ENCODE results near the gene TBC1D17. TPM values are rescaled to one million over a fixed set of nuclear protein-coding genes. Genes with fewer than 3 reads are reported as not detected.
A peak's percentile ranks its signal among the peaks of the same experiment; 100 is the strongest.
"Not testable (repeated sequence)": the region's sequence is repeated elsewhere in the genome, so short reads cannot be mapped to it uniquely, and the experiment has no call there.

The TBC1D17 gene
- total RNA-seq, 2 donors from 2014 or later: 40.7 to 47.3 TPM

DNA sequence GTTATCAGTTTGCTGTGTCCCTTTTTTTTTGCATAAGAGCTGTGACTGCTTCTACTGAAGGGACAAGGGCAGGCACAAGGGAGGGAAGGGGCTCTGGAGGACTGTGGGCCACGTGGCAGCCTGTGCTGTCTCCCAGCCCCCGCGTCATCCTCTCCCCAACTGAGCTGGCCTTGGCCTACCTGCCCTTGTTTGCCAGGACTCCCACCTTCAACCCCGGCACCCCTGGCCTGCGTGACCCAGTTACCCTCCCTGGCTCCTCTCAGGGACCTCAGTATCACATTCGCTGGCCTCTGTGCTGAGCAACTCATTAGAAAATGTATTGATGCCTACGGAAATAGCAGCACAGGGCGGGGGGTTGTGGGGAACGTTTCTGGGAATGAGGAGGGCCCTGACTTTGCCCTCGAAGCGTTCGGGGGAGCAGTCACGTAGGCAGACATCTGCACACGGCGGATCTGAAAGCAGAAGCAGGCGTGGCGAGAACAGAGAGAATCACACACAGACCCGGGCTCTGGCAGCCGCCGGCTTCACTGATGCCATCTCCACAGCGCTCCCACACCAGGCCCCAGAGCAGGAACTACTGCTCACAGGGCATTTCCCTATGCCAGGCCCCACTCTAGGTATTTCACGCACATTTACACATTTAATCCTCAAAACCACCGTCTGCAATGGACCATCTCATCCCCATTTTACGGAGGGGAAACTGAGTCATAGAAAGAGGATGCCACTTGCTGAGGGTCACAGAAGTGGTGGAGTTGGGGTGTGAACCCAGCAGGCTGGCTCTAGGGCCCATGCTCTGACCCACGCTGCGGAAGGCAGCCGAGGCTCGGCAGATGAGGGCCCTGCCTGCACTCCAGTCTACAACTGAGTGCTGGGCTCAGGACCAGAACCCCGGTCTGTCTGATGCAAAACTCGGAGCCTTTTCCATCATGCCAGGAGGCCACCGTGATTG, 45.8 kb downstream of the TBC1D17 start:
- H3K4me3 ChIP-seq (ENCODE audit: low read length): no peak overlapping the region

DNA sequence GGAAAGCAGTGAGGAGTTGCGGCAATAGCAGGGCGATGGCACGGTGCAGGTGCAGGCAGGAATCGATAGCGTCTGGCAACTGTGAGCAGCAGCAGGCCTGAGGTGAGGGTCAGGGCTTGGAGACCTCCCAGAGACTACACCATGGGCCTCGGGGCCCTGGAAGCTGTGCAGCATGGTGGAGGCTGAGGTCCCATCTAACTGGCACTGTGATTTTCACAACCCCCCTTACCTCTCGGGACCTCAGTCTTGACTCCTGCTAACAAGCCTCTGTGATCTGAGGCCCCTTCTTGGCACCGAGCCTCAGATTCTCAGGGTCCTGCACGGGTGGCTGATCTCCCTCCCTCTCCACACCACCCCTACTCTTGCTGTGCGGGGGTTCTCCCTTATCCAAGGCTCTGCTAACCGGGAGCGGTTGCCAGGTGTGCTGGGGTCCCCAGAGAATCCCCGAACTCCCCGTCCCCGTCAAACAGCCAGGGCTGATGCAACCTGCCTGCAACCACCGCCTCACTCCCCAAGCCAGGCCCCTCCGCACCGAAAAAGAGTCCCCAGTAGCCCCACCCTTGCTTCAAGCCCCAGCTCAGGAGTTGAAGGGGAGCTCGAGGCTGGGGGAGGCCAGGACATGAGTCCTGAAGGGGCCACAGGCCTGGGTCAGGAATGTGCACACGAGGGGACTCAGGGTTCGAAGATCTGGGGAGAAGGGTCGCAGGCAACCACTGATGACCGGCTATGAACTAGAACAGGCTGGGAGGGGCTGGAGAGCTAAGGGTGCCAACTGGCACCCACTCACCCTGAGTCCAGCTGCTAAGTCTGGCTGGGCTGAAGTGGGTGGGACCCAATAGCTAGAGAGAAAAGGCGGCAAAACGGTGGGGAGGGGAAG, 46.7 kb downstream of the TBC1D17 start:
- Histone ChIP-seq H3K9me3 (ENCODE audit: control insufficient read depth, low read length) (no peaks in the 10 kb centered on the region), H3K4me3 (ENCODE audit: low read length) (no peak overlapping the region), H3K27ac (ENCODE audit: low read depth, low read length) (no peak overlapping the region), H3K27me3 (ENCODE audit: control insufficient read depth, insufficient read depth, low read length, poor library complexity, severe bottlenecking) (no peaks in the 10 kb centered on the region), H3K4me1 (ENCODE audit: control insufficient read depth, insufficient read depth, low read length) (peaks cover 7% of the 10 kb centered on the region), H3K36me3 (ENCODE audit: control insufficient read depth, insufficient read depth, low read length) (peaks cover 67% of the 10 kb centered on the region), H3K9ac (ENCODE audit: extremely low read depth, low read length, poor library complexity, severe bottlenecking) (no peak overlapping the region)
- TF ChIP-seq, protein P1, sequence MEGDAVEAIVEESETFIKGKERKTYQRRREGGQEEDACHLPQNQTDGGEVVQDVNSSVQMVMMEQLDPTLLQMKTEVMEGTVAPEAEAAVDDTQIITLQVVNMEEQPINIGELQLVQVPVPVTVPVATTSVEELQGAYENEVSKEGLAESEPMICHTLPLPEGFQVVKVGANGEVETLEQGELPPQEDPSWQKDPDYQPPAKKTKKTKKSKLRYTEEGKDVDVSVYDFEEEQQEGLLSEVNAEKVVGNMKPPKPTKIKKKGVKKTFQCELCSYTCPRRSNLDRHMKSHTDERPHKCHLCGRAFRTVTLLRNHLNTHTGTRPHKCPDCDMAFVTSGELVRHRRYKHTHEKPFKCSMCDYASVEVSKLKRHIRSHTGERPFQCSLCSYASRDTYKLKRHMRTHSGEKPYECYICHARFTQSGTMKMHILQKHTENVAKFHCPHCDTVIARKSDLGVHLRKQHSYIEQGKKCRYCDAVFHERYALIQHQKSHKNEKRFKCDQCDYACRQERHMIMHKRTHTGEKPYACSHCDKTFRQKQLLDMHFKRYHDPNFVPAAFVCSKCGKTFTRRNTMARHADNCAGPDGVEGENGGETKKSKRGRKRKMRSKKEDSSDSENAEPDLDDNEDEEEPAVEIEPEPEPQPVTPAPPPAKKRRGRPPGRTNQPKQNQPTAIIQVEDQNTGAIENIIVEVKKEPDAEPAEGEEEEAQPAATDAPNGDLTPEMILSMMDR (conservative IDR thresholded peaks at IDR 0.05): no peak
- 92 to 95% methylated on average over 19 to 25 of the region's 25 CpGs for WGBS, 2 experiments (ENCODE audit: insufficient coverage in 1 of 2, insufficient read length in 1 of 2)
- H3K36me3 Mint-ChIP-seq (ENCODE audit: low read depth): peaks cover 66% of the 10 kb centered on the region
- H3K4me1 Mint-ChIP-seq: peaks cover 22% of the 10 kb centered on the region
- H3K27me3 Mint-ChIP-seq (ENCODE audit: insufficient read depth): no peaks in the 10 kb centered on the region
- H3K27ac Mint-ChIP-seq: no peak overlapping the region
- peak; percentile 43 for DNase-seq
- H3K4me3 Mint-ChIP-seq: no peak overlapping the region
- H3K9me3 Mint-ChIP-seq: no peaks in the 10 kb centered on the region

More for the DNA sequence above, 45.8 kb downstream of the TBC1D17 start:
- H3K27me3 ChIP-seq (ENCODE audit: control insufficient read depth, insufficient read depth, low read length, poor library complexity, severe bottlenecking): no peaks in the 10 kb centered on the region
- H3K36me3 ChIP-seq (ENCODE audit: control insufficient read depth, insufficient read depth, low read length): peaks cover 72% of the 10 kb centered on the region
- DNase-seq: peak; percentile 30
- TF ChIP-seq, protein P1 (conservative IDR thresholded peaks at IDR 0.05): no peak
- H3K4me3 Mint-ChIP-seq: no peak overlapping the region
- peaks cover 18% of the 10 kb centered on the region for H3K4me1 Mint-ChIP-seq
- no peaks in the 10 kb centered on the region for H3K9me3 ChIP-seq (ENCODE audit: control insufficient read depth, low read length)
- peaks cover 71% of the 10 kb centered on the region for H3K36me3 Mint-ChIP-seq (ENCODE audit: low read depth)
- no peaks in the 10 kb centered on the region for H3K27me3 Mint-ChIP-seq (ENCODE audit: insufficient read depth)
- H3K9ac ChIP-seq (ENCODE audit: extremely low read depth, low read length, poor library complexity, severe bottlenecking): no peak overlapping the region
- H3K4me1 ChIP-seq (ENCODE audit: control insufficient read depth, insufficient read depth, low read length): peaks cover 7% of the 10 kb centered on the region
- no peaks in the 10 kb centered on the region for H3K9me3 Mint-ChIP-seq
- H3K27ac ChIP-seq (ENCODE audit: low read depth, low read length): no peak overlapping the region
- WGBS, 2 experiments (ENCODE audit: insufficient coverage in 1 of 2, insufficient read length in 1 of 2): 95% methylated on average over 23 to 31 of the region's 31 CpGs
- H3K27ac Mint-ChIP-seq: no peak overlapping the region

DNA sequence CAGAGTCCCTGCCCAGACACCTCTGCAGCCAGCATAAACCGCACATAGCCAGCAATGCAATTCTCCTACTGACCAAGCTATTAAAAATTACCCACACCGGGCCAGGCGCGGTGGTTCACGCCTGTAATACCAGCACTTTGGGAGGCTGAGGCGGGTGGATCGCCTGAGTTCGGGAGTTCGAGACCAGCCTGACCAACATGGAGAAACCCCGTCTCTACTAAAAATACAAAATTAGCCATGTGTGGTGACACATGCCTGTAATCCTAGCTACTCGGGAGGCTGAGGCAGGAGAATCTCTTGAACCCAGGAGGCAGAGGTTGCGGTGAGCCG, 47.3 kb downstream of the TBC1D17 start:
- Mint-ChIP-seq H3K4me1 (peaks cover 20% of the 10 kb centered on the region), H3K36me3 (ENCODE audit: low read depth) (peaks cover 62% of the 10 kb centered on the region)
- 93 to 97% methylated on average over 3 to 13 of the region's 13 CpGs for WGBS, 2 experiments (ENCODE audit: insufficient coverage in 1 of 2, insufficient read length in 1 of 2)
- H3K36me3 ChIP-seq (ENCODE audit: control insufficient read depth, insufficient read depth, low read length): peaks cover 63% of the 10 kb centered on the region
- H3K4me3 ChIP-seq (ENCODE audit: low read length); H3K27ac Mint-ChIP-seq; H3K9me3 ChIP-seq (ENCODE audit: control insufficient read depth, low read length); H3K4me3 Mint-ChIP-seq; H3K4me1 ChIP-seq (ENCODE audit: control insufficient read depth, insufficient read depth, low read length); H3K27me3 ChIP-seq (ENCODE audit: control insufficient read depth, insufficient read depth, low read length, poor library complexity, severe bottlenecking); H3K9ac ChIP-seq (ENCODE audit: extremely low read depth, low read length, poor library complexity, severe bottlenecking); H3K27ac ChIP-seq (ENCODE audit: low read depth, low read length); H3K27me3 Mint-ChIP-seq (ENCODE audit: insufficient read depth); H3K9me3 Mint-ChIP-seq; DNase-seq: not testable (repeated sequence)
